Stimulated activated CD4-positive, alpha-beta T cell treated with anti-CD3 and anti-CD28 coated beads, Interleukin-1b, Interleukin-23, amount 100 ng/mL, for 1 hour (primary cell): ENCODE data around the gene C16orf74.
A peak's percentile ranks its signal among the peaks of the same experiment; 100 is the strongest.

Experiments used
- DNase-seq, 2 donors: peaks; one replicate each; pipeline ENCODE4 v3.0.0-alpha.2; 2020; ENCODE audit warnings: low read depth in 2 of 2

Gene C16orf74

DNA sequence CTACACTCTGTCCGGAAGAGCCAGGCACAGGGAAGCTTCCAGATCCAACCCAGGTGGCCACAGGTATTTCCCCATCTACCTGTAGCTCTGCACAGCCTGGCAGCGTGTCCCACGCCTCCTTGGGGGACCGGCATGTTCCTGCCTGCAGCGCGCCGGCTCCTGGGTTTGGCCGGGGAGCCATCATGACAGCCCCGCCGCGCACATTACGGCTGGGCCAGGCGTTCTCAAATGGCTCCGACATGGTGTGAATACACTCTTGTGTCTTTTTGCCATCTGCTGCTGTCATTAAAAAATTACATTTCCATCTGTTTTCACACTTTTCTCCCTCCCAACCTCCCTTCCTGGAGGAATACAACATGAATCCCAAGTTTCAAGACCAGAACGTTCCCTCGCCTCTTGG is 54.1 kb downstream of the C16orf74 start:
- no peak for DNase-seq

DNA sequence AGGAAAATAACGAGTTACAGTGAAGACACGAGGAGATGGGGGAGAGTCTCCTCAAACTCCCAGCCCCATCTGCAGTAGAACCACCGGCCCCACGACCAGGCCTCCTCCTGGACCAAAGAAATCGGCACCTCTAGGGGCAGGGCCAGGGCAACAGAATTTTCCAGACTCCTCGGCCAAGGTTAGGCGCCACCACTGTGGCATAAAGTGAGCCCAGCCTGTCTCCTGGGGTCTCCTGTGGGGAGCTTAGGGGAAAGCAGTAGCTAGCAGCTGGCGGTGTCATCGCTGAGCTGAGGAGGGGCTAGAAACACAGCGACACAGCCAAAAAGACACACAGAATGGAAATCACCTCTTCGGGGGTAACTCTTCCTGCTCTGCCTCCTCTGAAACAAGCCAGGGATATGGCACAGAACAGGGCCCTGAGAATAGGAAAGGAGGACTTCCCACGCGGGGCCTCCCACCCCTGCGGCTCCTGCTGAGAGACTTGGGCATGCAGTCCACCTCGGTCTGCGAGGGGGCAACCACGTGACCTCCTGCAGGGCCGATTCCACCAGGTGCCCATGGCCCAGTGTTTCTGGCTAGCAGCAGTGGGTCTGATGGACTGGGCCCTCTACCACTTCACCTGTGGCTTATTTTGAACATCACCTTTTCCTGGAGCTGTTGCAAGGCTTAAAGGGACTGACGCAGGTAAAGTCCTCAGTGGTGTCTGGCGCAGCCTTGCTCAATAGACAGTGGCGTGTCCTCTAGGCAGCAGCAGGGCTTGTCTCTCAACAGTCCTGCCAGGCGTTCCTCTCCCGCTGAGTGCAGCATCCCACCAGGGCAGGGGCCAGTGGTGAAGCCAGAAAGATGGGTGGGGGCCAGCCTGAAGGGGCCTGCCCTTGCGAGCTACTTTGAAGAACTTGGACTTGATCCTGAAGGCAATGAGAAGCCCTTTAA is 55.4 kb downstream of the C16orf74 start:
- DNase-seq = no peak

DNA sequence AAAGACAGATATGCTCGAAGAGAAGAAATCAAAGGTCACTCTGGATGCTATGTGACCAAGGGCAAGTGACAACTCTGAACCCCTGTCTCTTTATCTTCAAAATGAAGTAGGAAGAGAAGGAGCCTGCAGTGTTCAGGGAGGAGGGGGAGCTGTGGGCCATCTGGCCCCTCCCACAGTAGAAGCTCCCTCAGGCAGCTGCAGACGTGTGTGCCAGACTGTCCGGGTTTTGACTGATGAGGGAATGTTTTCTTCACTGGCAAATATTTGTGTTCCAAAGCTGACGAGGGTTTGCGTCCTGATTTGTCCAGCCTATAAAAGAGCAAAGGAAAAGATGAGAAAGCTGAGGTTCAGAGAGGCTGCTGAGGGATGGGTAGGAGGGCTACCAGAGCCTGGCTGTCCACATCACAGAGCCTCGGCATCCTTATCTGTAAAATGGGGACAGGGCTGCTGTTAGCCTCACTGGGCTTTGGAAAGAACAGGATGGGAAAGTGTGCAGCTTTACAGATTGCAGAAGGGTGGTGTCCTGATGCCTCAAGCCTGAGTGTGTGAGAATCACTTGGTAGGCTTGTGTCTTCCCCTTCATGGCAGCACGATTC is 60.3 kb downstream of the C16orf74 start:
- DNase-seq = no peak

DNA sequence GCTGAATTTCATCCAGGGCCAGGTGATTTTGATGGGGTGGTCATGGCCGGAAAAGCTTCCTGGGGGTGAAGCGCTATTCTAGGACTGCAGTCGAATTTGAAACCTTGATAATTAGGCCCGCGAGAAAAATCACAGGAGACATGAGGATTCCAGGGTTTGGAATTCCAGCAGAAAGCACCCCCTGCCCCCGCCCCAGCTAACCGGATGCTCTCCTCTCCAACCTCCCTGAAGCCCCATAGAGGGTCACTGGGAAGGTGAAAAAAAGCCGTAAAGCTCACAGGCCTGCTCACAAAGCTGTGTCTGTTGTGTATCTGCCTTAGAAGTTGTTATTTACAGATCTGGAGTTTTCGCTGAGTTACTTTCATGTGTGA is 61.0 kb downstream of the C16orf74 start:
- no peak for DNase-seq

DNA sequence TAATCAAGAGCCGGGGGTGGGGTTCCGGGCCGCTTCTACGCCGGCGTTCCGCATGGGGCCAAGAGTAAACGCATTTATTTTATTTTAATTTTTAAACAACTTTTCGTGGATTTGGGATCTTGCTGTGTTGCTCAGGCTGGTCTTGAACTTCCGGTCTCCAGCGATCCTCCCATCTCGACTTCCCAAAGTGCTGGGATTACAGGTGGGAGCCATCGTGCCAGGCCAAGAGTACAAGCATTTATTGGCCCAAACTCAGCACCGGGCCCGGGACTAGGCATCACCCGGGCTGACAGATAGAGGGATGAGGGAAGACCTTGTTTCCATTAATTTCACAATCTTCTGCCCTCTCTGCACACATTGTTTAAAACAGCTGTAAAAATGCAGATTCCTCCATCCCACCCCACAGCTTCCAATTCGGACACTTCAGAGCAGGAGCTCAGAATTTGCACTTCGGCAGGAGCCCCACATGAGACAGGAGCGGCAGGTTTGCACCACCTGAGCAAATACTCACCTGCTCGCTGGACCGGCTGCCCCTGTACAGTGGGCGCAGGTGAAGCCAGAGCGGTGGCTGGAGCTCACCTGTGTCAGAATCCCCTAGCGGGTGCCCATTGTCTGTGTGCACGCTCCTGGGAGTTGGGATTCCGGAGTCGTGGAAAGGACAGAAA is 61.5 kb downstream of the C16orf74 start:
- DNase-seq = no peak

DNA sequence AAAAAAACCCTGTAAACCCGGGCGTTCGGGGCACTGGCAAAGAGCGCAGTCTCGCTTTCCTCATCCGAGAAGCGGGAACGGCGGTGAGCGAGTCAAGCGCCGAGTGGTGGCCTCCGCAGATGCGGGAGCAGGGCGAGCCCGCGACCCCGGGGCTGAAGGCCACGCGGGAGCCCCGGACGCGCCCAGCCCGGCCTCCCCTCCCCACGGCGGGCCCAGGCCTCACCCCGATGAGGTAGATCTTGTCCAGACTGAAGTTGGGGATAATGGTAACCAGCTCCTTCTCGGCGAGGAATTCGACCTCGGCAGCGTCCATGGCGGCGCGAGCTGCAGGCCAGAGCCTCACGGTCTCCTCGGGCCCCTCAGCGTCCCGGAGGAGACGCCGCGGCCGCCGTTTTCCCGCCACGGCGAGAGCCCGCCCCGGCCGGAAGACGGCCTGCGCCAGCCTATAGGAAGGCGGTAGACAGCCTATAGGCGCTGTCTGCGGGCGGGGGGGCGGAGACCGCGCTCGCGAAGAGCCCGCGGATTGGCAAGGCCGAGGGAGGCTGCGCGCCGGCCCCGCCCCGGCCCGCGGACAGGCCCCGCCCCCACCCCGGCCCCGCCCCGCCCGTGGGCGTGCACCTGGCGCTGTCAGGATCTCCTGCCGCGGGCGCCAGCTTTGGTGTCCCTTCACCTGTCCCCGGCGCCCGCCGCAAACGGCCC is 62.2 kb downstream of the C16orf74 start, which contains the start of gene GINS2:
Gene GINS2, minus strand, starts transcription at position 369 of the 699 bp plus-strand sequence. Its CDS starts 56 bp downstream, at position 313.
- DNase-seq = peak; percentile 79 to 83

DNA sequence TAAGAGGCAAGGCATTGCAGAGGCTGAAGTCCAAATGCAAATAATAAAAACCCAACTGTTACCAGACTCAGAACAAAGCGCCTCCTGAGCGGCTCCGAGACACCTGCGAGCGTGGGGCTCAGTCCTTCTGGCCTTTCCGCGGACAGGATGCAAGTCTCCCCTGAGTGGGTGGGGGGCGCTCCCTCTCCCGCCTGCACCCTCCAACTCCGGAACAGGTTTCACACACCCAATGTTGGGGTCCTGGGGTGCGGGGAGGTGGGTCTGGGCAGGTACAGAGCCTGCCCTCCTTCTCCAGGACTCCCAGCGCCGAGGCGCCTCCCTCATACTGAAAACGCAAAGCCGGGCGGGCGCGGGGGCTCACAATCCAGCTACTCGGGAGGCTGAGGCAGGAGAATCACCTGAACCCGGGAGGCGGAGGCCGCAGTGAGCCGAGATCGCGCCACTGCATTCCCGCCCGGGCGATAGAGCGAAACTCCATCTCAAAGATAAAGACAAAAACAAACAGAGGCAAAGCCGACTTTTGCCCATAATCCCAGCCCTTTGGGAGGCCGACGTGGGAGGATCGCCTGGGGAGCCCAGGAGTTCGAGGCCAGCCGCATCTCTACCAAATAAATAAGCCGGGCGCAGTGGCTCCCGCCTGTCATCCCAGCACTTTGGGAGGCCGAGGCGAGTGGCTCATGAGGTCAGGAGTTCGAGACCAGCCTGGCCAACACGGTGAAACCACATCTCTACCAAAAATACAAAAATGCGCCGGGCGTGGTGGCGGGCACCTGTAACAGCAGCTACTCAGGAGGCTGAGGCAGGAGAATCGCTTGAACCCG is 63.0 kb downstream of the C16orf74 start:
- DNase-seq = no peak

DNA sequence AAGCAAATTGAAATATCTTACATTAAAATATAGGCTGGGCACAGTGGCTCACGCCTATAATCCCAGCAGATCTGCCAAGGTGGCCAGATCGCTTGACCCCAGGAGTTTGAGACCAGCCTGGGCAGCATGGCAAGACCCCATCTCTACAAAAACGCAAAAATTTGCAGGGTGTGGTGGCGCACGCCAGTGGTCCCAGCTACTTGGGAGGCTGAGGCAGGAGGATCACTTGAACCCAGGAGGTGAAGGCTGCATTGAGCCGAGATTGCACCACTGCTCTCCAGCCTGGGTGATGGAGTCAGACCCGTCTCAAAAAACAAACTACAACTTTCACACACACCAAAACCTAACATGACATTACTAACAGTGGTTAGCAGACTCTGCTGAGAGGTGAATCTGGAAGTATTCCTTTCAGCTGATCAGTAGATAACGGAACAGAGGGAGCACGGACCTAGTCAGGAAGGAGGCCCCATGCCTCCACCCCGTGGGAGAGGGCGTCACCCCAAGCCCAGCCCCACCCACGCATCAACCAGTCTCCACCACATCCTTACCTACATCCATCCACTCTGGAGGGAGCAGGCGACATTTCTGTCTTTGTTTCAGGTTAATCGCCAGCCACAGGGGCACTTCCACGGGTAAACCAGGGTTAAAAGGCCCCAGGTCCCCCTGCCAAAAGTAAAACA is 63.8 kb downstream of the C16orf74 start:
- DNase-seq = no peak

DNA sequence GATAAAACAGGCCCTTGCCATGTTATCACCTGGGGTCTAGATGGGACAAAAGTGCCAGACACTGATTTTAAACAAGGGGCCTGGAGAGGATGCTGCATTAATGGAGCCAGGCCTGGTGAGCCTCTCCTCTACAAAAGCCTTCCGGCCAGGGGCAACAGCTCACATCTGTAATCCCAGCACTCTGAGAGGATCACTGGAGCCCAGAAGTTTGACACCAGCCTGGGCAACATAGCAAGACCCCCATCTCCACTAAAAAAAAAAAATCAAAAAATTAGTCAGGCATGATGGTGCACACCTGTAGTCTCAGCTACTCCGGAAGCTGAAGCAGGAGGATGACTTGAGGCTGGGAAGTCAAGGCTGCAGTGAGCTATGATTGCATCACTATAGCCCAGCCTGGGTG is 65.6 kb downstream of the C16orf74 start:
- DNase-seq = no peak

DNA sequence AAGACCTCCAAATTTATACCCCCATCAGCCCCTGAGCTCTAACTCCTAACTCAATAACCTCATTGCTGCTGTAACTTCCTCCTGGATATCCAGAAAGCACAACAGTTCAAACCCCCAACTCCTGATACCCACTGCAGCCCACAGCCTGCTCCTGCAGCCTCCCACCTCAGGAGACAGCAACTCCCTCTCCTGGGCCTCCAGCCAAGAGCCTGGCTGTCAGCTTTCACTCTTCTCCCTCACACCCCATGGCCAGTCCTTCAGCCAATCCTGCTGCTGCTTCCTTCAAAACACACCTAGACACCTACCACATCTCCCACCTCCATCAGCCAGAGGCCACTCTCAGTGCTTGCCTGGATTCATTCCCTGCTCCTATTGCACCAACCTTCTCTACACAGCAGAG is 67.5 kb downstream of the C16orf74 start:
- DNase-seq = no peak

DNA sequence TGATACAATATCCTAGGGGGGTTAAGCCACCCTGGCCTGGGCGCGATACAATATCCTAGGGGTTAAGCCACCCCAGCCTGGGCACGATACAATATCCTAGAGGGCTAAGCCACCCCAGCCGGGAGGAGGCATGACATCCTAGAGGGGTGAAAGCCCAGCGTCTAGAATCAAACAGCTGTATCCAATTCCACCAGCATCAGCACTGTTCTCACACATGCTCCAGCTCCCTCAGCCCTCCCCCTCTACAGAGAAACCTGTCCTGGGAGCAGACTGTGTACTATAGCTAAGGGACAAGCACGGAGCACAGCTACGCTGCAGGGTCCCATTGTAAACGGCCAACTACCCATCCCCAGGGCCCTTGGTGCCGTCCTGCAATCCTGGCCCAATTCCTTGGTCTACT is 68.4 kb downstream of the C16orf74 start:
- no peak for DNase-seq

DNA sequence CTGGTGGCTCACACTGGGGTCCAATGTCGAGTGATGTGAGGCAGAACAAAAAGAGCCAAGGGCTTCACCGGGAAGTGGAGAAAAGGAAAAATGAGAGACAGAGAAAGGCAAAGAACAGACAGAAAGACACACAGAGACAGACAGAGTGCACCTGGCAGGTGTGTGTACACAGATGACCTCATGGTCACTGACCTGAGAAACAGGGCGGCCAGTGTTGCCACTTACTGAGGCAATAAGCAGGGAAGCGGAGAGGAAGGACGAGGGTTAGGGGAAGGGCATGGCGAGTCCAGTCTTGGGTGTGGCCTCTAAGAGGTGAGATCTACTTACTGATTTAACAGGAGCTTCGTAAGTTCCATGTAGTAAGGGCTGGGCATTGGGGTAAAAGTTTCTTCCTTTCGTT is 69.6 kb downstream of the C16orf74 start:
- no peak for DNase-seq

DNA sequence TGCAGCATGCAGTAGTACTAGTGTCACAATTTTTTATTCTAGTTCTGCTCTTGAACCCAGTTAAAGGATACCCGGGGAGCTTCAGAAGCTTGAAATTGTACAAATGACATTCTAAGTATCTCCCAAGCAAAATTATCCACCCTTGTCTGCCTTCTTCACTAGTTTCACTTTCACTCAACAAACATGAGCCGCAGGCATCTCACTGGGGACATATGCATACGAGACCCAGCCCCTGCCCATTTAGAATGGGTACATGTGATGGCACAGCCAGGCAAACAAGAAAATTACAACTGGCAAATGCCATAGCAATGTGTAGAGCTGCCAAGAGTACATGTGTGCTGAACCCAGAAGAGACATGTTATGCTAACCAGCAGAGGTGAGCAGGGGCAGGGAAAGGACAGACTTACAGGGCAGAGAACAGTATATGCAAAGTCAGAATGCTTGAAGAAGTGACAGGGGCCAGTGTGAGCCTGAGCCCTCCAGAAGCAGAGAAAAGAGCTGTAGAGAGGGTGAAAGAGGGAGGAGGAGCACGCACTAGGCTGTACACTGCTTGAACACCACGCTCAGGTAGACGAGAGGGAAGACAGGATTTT is 70.4 kb downstream of the C16orf74 start:
- no peak for DNase-seq

DNA sequence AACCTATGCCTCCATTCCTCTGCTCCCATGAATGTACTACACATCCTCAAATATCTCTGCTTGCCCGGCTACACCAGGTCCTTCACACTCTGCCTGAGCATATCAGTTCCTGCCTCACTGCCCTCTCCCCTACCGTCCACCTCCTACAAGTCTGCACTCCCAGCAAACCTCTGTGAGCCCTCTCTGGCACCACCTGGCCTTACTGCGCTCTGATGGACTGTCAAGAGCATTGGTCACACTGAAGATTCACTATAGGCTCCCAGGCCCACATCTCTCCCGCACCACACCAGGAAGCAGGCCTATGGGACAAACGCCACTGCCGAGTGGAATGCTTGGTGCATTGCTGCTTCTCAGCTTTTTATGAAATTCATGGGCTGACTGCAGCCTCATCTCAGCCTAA is 71.0 kb downstream of the C16orf74 start:
- DNase-seq = no peak

DNA sequence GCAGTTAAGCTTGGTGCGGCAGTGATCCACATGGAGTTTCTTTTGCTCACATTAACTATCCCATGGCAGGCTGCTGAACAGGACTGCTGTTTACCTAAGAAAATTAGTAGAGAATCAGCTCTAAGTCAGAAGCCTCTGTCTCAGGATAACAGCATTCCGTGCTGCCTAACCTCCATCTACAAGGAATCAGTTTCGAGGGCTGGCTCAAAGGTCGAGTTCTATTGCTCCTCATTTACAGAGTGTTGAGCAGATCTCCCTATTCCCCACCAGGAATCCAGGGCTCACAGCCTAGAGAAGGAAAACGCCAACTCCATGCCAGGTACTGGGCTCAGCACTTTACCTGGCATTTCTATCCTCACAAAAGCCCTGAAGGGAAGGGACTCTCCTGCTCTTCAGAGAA is 72.1 kb downstream of the C16orf74 start:
- no peak for DNase-seq

DNA sequence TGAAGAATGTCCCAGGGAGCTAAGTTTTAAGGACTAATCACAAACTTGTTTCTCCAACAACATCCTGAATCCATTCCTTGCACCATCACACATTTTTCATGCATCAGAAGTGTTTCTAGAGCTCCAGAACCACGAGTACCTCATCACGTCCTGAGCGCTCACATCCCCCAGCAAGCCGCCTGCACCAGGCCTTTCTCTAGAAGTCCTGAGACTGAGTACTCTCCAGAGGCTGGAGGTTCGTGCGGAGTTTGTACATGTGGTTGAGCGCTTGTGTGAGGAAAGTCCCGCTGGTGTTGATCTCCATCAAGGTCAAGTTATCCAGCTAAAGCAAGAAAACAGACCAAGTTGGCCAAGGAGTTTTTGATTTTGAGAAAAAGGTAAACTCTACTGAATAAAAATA is 72.9 kb downstream of the C16orf74 start:
- no peak for DNase-seq

DNA sequence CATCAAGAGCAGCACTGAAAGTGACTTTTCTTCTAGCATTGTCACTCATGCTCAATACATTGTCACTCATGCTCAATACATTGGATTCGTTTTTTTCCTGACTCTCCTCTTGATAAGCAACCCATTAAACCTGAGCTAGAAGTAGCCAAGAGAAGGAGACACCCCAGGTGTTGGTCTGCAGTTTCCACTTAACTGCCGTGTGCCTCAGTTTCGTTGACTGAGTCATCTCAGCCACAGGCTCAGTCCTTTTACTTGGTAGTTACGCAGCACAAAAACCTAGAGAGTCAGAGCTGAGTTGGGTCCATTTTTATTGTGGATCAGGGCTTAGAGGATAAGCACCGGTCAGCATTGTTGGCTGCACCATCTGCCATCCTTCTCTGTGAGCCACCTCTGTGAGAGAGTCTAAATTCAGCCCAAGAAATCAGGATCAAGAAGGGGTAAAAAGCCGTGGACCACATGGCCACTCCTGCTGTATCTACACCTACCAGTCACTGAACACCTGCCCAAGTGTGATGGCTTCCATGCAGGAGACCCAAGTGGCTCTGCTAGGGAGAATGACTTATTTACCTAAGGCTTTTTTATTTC is 73.4 kb downstream of the C16orf74 start:
- DNase-seq = no peak

DNA sequence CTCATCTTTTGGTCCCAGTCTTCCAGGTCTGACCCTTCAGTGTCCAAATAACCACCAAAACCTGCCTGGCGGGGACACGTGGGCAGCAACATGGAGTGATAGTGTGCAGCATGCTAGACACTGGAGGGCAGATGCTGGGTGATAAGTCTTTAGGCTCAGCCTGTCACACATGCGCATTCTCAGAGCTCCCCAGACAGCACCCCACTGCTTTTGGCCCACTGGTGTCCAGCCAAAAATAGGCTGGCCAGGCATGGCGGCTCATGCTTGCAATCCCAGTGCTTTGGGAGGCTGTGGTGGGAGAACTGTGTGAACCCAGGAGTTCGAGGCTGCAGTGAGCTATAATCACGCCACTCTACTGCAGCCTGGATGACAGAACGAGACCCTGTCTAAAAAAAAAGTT is 74.4 kb downstream of the C16orf74 start:
- DNase-seq = no peak

DNA sequence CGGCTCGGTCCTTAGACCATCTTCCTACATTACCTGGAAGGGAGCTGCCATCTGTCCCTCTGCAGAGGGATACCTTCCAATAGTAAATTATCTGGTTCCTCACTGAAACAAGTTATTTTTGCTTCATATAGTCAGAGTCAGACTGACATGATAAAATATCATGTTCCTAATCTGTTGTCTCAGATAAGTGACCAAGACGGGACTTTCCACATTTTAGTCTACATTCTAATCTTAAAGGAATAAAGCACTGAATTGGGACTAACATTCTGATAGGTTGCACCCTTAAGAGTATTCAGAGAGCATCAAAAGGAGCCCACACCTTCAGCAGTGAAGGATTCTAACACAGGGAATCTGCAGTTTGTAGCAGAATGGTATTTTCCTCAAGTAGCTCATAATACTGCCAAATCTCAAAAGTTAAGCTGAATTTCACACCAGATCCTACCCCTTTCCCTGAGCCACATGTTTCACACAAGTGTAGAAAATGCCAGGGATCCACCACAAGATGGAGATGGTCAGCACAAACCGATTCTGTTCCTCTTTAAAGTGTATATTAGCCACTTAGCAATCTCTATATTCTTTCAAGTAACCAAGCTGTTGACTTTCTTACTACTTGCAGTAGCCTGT is 75.5 kb downstream of the C16orf74 start:
- DNase-seq = no peak
